ENCODE measurements around the gene BMP8B. TPM values are rescaled to one million over a fixed set of nuclear protein-coding genes. Genes with fewer than 3 reads are reported as not detected.

The BMP8B gene
- total RNA-seq: not detected in 2 replicates
- polyA plus RNA-seq: 0.01 TPM in 1 of 2 replicates, not detected in the other
- polyA plus RNA-seq (2012): 0.03 and 0.06 TPM in 2 replicates
- not detected in 2 replicates for polyA minus RNA-seq (ENCODE audit: low replicate concordance)

- H3K9me3 ChIP-seq (ENCODE audit: control insufficient read depth, insufficient read depth, low read depth, low read length): no peaks in the 10 kb centered on the region
- H4K20me1 ChIP-seq (ENCODE audit: control insufficient read depth, extremely low read depth, insufficient read depth, low read length): no peaks in the 10 kb centered on the region
- no peak within 1 kb of the TSS for H3K4me3 ChIP-seq (replicated peaks in 1 of 4; ENCODE audit: control extremely low read depth in 1 of 4, insufficient read depth in 1 of 4, low read depth in 3 of 4, low read length in 4 of 4)
- TF ChIP-seq CTCF (conservative IDR thresholded peaks at IDR 0.05 in 1 of 2, IDR thresholded peaks at IDR 0.05 in 1 of 2; ENCODE audit: low read depth in 1 of 2, low read length in 2 of 2): no peak
- TF ChIP-seq EZH2 (IDR thresholded peaks at IDR 0.05; ENCODE audit: low read length, missing control alignments): no peak
- no peak within 1 kb of the TSS for H2AFZ ChIP-seq (ENCODE audit: low read length)
- no peaks in the 10 kb centered on the region for H3K36me3 ChIP-seq (ENCODE audit: control insufficient read depth, insufficient read depth, low read length)
- no peak within 1 kb of the TSS for H3K4me2 ChIP-seq (ENCODE audit: extremely low read depth, insufficient read depth, low read length)
- no peaks in the 10 kb centered on the region for H3K79me2 ChIP-seq (ENCODE audit: control insufficient read depth, insufficient read depth, low read length)
- H3K4me1 ChIP-seq (ENCODE audit: control insufficient read depth, extremely low read depth, insufficient read depth, low read length): no peaks in the 10 kb centered on the region
- H3K27ac ChIP-seq (ENCODE audit: insufficient read depth, low read length): no peak within 1 kb of the TSS
- no peak within 1 kb of the TSS for H3K9ac ChIP-seq (ENCODE audit: insufficient read depth, low read length)
- H3K27me3 ChIP-seq (ENCODE audit: control insufficient read depth, insufficient read depth, low read length): peaks cover 28% of the 10 kb centered on the region
- DNase-seq (ENCODE audit: low read depth in 2 of 2): no peak
Measured at GRCh38 chr1:39788758-39789570, at the start of gene BMP8B. BMP8B (minus strand) TSS chr1:39788865; CDS start chr1:39788485, 380 bp downstream.

- Histone ChIP-seq H4K20me1 (ENCODE audit: control insufficient read depth, extremely low read depth, insufficient read depth, low read length) (no peaks in the 10 kb centered on the region), H2AFZ (ENCODE audit: low read length) (no peak overlapping the region), H3K4me1 (ENCODE audit: control insufficient read depth, extremely low read depth, insufficient read depth, low read length) (no peaks in the 10 kb centered on the region), H3K4me2 (ENCODE audit: extremely low read depth, insufficient read depth, low read length) (no peak overlapping the region), H3K79me2 (ENCODE audit: control insufficient read depth, insufficient read depth, low read length) (no peaks in the 10 kb centered on the region), H3K9ac (ENCODE audit: insufficient read depth, low read length) (no peak overlapping the region), H3K9me3 (ENCODE audit: control insufficient read depth, insufficient read depth, low read depth, low read length) (no peaks in the 10 kb centered on the region), H3K4me3 (replicated peaks in 1 of 4; ENCODE audit: control extremely low read depth in 1 of 4, insufficient read depth in 1 of 4, low read depth in 3 of 4, low read length in 4 of 4) (no peak overlapping the region), H3K27ac (ENCODE audit: insufficient read depth, low read length) (no peak overlapping the region), H3K27me3 (ENCODE audit: control insufficient read depth, insufficient read depth, low read length) (no peaks in the 10 kb centered on the region), H3K36me3 (ENCODE audit: control insufficient read depth, insufficient read depth, low read length) (peaks cover 5% of the 10 kb centered on the region)
- TF ChIP-seq EZH2 (IDR thresholded peaks at IDR 0.05; ENCODE audit: low read length, missing control alignments) (no peak), CTCF (conservative IDR thresholded peaks at IDR 0.05 in 1 of 2, IDR thresholded peaks at IDR 0.05 in 1 of 2; ENCODE audit: low read depth in 1 of 2, low read length in 2 of 2) (no peak)
- no peak for DNase-seq (ENCODE audit: low read depth in 2 of 2)
Measured at GRCh38 chr1:39836595-39837110, 48.0 kb upstream of the BMP8B start.

- Histone ChIP-seq H3K27ac (ENCODE audit: insufficient read depth, low read length) (no peak overlapping the region), H3K36me3 (ENCODE audit: control insufficient read depth, insufficient read depth, low read length) (peaks cover 5% of the 10 kb centered on the region), H3K4me1 (ENCODE audit: control insufficient read depth, extremely low read depth, insufficient read depth, low read length) (no peaks in the 10 kb centered on the region), H3K9me3 (ENCODE audit: control insufficient read depth, insufficient read depth, low read depth, low read length) (no peaks in the 10 kb centered on the region), H4K20me1 (ENCODE audit: control insufficient read depth, extremely low read depth, insufficient read depth, low read length) (no peaks in the 10 kb centered on the region), H3K27me3 (ENCODE audit: control insufficient read depth, insufficient read depth, low read length) (no peaks in the 10 kb centered on the region), H2AFZ (ENCODE audit: low read length) (no peak overlapping the region), H3K4me2 (ENCODE audit: extremely low read depth, insufficient read depth, low read length) (no peak overlapping the region), H3K4me3 (replicated peaks in 1 of 4; ENCODE audit: control extremely low read depth in 1 of 4, insufficient read depth in 1 of 4, low read depth in 3 of 4, low read length in 4 of 4) (no peak overlapping the region), H3K79me2 (ENCODE audit: control insufficient read depth, insufficient read depth, low read length) (no peaks in the 10 kb centered on the region), H3K9ac (ENCODE audit: insufficient read depth, low read length) (no peak overlapping the region)
- no peak for DNase-seq (ENCODE audit: low read depth in 2 of 2)
- no peak for TF ChIP-seq EZH2 (IDR thresholded peaks at IDR 0.05; ENCODE audit: low read length, missing control alignments)
- no peak for TF ChIP-seq CTCF (conservative IDR thresholded peaks at IDR 0.05 in 1 of 2, IDR thresholded peaks at IDR 0.05 in 1 of 2; ENCODE audit: low read depth in 1 of 2, low read length in 2 of 2)
Measured at GRCh38 chr1:39835935-39836594, 47.4 kb upstream of the BMP8B start.

Measured in fibroblast of lung (primary cell).